Measurements from ENCODE around the gene NT5E. TPM values are rescaled to one million over a fixed set of nuclear protein-coding genes. Genes with fewer than 3 reads are reported as not detected.
A peak's percentile ranks its signal among the peaks of the same experiment; 100 is the strongest.

NT5E gene
- total RNA-seq, 2 experiments from 2014 or later = 5.2 to 6.7 TPM

- intact Hi-C loops (cut with micrococcal nuclease) = no loop called here
- ChIA-PET POLR2A (no interaction called here), CTCF (no interaction called here)
- no peak for ATAC-seq
- Mint-ChIP-seq H3K4me1 (ENCODE audit: low read depth) (peaks cover 7% of the 10 kb centered on the region), H3K36me3 (ENCODE audit: low read depth) (no peaks in the 10 kb centered on the region), H3K27me3 (no peaks in the 10 kb centered on the region), H3K9me3 (peaks cover 9% of the 10 kb centered on the region), H3K27ac (no peak overlapping the region), H3K4me3 (no peak overlapping the region)
- TF ChIP-seq, protein P1, sequence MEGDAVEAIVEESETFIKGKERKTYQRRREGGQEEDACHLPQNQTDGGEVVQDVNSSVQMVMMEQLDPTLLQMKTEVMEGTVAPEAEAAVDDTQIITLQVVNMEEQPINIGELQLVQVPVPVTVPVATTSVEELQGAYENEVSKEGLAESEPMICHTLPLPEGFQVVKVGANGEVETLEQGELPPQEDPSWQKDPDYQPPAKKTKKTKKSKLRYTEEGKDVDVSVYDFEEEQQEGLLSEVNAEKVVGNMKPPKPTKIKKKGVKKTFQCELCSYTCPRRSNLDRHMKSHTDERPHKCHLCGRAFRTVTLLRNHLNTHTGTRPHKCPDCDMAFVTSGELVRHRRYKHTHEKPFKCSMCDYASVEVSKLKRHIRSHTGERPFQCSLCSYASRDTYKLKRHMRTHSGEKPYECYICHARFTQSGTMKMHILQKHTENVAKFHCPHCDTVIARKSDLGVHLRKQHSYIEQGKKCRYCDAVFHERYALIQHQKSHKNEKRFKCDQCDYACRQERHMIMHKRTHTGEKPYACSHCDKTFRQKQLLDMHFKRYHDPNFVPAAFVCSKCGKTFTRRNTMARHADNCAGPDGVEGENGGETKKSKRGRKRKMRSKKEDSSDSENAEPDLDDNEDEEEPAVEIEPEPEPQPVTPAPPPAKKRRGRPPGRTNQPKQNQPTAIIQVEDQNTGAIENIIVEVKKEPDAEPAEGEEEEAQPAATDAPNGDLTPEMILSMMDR (IDR thresholded peaks at IDR 0.05) = no peak
- DNase-seq = no peak
Measured at GRCh38 chr6:85436411-85436810, 13.5 kb upstream of the NT5E start.

GRCh38 chr6:85436939-85437495 lies 12.9 kb upstream of the NT5E start:
- Mint-ChIP-seq H3K27ac (no peak overlapping the region), H3K27me3 (no peaks in the 10 kb centered on the region), H3K9me3 (peaks cover 9% of the 10 kb centered on the region), H3K4me1 (ENCODE audit: low read depth) (peaks cover 7% of the 10 kb centered on the region), H3K4me3 (no peak overlapping the region), H3K36me3 (ENCODE audit: low read depth) (no peaks in the 10 kb centered on the region)
- no peak for DNase-seq
- ChIA-PET CTCF (no interaction called here), POLR2A (no interaction called here)
- intact Hi-C loops (cut with micrococcal nuclease) = no loop called here
- TF ChIP-seq, protein P1 (IDR thresholded peaks at IDR 0.05) = no peak
- no peak for ATAC-seq

DNA sequence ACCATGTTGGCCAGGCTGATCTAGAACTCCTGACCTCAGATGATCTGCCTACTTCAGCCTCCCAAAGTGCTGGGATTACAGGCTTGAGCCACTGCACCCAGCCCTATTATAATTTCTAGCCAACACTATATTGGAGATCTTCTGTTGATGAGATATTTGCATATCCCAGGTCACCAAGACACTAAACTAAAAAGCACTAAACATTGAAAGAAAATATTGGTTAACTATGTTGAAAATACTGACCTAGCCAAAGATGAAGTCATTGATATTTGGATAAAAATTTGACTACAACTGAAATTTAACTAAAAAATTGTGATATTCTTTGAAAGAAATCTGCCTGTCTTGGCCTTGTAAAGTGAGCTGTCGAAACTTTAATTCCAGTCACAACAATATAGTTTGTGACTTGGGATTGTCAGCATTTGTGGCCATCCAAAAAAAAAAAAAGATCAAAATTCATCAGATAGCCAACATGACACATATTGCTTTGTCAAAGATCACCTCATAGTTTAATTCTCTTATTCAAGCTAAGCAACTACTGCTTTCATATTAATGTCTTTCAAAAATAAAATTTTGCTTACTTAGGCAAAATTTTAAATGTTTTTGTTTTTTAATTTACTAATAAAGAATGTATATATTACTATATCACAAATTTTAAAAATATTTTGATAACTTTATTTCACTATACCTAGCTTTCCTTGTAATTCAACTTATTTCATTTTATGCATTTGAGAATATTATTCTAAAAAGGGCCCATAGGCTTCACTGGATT lies 6.3 kb upstream of the NT5E start:
- no peak overlapping the region for H3K27ac Mint-ChIP-seq
- no peak overlapping the region for H3K4me3 Mint-ChIP-seq
- intact Hi-C loops (cut with micrococcal nuclease) = no loop called here
- POLR2A ChIA-PET = no interaction called here
- no peak for ATAC-seq
- peaks cover 25% of the 10 kb centered on the region for H3K4me1 Mint-ChIP-seq (ENCODE audit: low read depth)
- TF ChIP-seq, protein P1 (IDR thresholded peaks at IDR 0.05) = no peak
- H3K36me3 Mint-ChIP-seq (ENCODE audit: low read depth) = no peaks in the 10 kb centered on the region
- no peak for DNase-seq
- H3K27me3 Mint-ChIP-seq = no peaks in the 10 kb centered on the region
- CTCF ChIA-PET = interaction anchor here (3.7 kb wide), 1 partner anchor 40 kb away, joined by 40 read pairs; no protein-coding TSS in a partner anchor
- peaks cover 9% of the 10 kb centered on the region for H3K9me3 Mint-ChIP-seq

- ChIA-PET POLR2A (interaction anchor here (0.7 to 6.8 kb wide), 14 partner anchors 9 to 229 kb away, joined by 3 to 89 read pairs (median 5); partner anchors contain the start of gene SYNCRIP), CTCF (interaction anchor here (0.7 to 24.4 kb wide), 13 partner anchors 9 to 97 kb away, joined by 3 to 364 read pairs (median 7); no protein-coding TSS in a partner anchor)
- DNase-seq (peak; percentile 81), ATAC-seq (peak; percentile 70)
- H3K27ac Mint-ChIP-seq = peak overlapping the region; percentile 87
- H3K9me3 Mint-ChIP-seq = no peaks in the 10 kb centered on the region
- intact Hi-C loops (cut with micrococcal nuclease) = no loop called here
- H3K4me3 Mint-ChIP-seq = peak overlapping the region; percentile 91
- H3K36me3 Mint-ChIP-seq (ENCODE audit: low read depth) = peaks cover 13% of the 10 kb centered on the region
- peaks cover 50% of the 10 kb centered on the region for H3K4me1 Mint-ChIP-seq (ENCODE audit: low read depth)
- no peaks in the 10 kb centered on the region for H3K27me3 Mint-ChIP-seq
- TF ChIP-seq, protein P1 (IDR thresholded peaks at IDR 0.05) = no peak
Measured at GRCh38 chr6:85449388-85449817, 480 bp upstream of the NT5E start.

Measured in activated CD8-positive, alpha-beta T cell treated with anti-CD3 and anti-CD28 coated beads for 36 hours (primary cell).